GM18909 (cell line): ENCODE results near the gene RNF144B.
A peak's percentile ranks its signal among the peaks of the same experiment; 100 is the strongest.
"Not testable (repeated sequence)": the region's sequence is repeated elsewhere in the genome, so short reads cannot be mapped to it uniquely, and the experiment has no call there.

Source experiments
- ATAC-seq: cut with Tn5 transposase; IDR thresholded peaks from one replicate; pipeline ENCODE4 v1.9.1; 2021; ENCODE audit warnings: mild to moderate bottlenecking; ENCODE audit not compliant: unreplicated experiment, poor library complexity

Gene RNF144B

GRCh38 chr6:18387061-18387721, at the start of gene RNF144B:
TSS of gene RNF144B (plus strand) at chr6:18387350. CDS start at chr6:18399535, 12,185 bp downstream.
- ATAC-seq = peak; percentile 94

DNA sequence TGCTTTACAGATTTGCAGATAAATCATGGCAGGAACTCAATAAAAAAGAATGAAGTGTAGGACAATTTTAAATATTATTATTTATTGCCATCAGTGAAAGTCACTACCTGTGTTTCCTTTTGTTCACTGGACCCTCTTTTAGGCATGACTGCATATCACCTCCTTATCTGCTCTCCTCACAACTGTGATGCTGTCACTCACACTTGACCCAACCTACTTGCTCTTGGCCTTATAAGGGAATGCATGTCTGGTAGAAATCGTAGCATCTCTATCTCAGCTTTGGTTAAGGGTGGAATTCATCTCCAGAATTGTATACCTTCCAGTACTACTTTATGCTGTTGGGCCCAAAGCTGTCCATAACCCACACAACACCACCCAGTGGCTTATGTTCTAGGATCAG, 47.6 kb upstream of the RNF144B start:
- no peak for ATAC-seq

DNA sequence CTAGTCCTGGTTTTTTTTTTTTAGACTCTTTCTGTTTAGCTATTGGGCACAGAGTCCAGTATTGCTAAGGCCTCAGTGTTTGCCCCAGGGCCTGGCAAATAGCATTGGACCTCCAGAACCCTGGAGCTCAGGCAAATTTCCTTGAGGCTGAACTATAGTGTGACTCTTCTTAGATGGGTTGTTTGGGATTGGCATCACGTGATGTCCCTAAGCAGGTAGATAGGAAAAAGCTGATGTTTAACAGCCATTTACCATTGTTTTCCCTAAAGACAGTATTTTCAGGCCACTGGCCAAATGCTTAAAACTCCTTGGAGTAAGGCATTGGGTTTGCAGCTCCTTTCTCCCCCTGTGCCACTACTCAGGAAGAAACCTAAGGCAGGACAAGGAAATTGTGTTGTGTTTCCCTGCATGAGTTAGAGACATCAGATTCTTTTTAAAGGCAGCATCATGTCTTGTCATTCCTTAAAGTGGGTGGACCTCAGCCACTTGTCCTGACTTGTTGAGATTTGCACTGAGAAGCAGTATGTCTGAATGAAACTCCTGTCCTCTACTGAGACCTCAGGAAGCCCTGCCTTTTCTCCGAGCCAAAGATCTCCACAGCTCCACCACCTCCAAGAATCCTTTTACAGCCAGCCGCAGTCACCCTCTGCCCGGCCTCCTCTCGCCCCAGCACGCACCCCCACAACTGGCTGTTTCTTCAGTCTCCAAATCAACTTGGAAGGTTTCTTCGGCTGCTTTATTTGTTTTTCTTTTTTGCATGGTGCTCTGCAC, 46.2 kb upstream of the RNF144B start:
- no peak for ATAC-seq

- no peak for ATAC-seq
Observed at GRCh38 chr6:18342223-18342622, 44.9 kb upstream of the RNF144B start.

- no peak for ATAC-seq
Observed at GRCh38 chr6:18343741-18344140, 43.4 kb upstream of the RNF144B start.

- no peak for ATAC-seq
Observed at GRCh38 chr6:18347021-18347577, 40.1 kb upstream of the RNF144B start.

GRCh38 chr6:18347866-18348265, 39.3 kb upstream of the RNF144B start:
- no peak for ATAC-seq

- ATAC-seq = no peak
Observed at GRCh38 chr6:18349386-18349785, 37.8 kb upstream of the RNF144B start.

DNA sequence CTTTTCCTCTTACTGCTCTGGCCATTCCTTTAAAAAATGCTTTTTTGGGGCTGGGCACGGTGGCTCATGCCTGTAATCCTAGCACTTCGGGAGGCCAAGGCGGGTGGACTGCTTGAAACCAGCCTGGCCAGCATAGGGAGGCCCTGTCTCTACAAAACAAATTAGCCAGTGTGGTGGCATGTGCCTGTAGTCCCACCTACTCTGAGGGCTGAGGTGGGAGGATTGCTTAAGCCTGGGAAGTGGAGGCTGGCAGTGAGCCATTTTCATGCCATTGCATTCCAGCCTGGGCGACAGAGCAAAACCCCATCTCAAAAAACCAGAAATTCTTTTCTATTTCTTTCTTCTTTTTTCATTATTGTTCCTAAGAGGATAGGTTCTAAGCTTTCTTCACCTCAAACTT, 36.9 kb upstream of the RNF144B start:
- no peak for ATAC-seq

- no peak for ATAC-seq
Observed at GRCh38 chr6:18350712-18351111, 36.4 kb upstream of the RNF144B start.

GRCh38 chr6:18352001-18352400, 35.1 kb upstream of the RNF144B start:
- no peak for ATAC-seq

DNA sequence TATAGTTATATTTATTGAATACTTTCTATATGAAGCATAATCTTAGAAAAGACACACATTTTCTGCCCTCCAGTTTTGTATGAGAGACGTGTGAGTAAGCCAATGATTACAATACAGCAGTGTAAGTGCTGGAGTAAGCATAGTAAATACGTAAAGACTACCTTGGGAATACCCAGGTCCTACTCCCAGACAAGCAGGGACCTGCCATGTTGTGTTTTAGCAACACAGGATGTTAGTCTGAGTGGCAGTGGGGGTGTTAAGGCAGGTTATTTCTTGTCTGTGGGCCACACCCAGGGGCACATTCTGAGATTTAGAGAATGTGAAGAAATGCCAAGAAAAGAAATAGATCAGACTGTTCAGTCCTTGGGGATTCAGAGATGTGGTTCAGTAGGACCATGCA, 34.3 kb upstream of the RNF144B start:
- no peak for ATAC-seq

GRCh38 chr6:18353251-18353650, 33.9 kb upstream of the RNF144B start:
- no peak for ATAC-seq

GRCh38 chr6:18357546-18357945, 29.6 kb upstream of the RNF144B start:
- ATAC-seq = not testable (repeated sequence)

GRCh38 chr6:18359237-18359885, 27.8 kb upstream of the RNF144B start:
- peak; percentile 91 for ATAC-seq

DNA sequence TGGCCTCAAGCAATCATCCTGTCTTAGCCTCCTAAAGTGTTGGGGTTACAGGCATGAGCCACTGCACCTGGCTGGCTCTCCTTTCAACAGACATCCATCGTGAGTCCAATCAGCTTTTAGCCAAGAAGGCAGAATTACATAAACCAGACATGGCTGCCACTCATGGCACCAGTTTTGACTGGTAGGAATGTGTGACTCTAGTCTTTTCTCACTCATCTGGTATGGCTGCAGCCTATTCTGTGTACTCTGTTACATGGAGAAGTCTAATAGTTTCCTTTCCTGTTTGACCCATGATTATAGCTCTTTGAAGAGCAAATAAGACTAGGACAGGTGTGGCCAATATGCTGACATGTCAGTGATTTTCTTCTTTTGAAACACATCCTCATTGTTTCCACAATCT, 27.0 kb upstream of the RNF144B start:
- ATAC-seq = no peak

DNA sequence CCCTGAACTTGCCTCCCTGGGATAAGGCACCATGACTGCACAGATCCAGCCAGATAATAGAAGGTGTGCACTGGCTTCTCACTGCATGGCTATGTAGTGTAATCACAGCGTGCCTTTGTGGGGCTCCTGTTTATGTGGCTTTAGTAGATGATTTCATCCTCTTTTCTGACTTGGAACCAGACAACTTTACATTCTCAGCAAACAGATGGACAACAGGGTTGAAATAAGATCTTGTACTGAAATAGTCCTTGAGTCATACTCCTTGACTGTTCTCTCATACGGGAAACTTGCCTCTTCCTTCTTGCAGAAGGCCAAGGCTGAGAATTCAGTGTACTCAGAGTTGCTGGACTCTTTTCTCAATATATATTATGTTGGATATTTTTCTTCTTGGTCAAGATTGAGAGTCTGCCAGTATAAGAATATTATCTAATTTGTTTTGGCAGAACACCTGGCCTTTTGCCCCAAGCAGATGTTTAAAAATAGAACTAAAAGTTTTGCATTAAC, 25.0 kb upstream of the RNF144B start:
- ATAC-seq = no peak

- ATAC-seq = no peak
Observed at GRCh38 chr6:18363746-18364145, 23.4 kb upstream of the RNF144B start.

DNA sequence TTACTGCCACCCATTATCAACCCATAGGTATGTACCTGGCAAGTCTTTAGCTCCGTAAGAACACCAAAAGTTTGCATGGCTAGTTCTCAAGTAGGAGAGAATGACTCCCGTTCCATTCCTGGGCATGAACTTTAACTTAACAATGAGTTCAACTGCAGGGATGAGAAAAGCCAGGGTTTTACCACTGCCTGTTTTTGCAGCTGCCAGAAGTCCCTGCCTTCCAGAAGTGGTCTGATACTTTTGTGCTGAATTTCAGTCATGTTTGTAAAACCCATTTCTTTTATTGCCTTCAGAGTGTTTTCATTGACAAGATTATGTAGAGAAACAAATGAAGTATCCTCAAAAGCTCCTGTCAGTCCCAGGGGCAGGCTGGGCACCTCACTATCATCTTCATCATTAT, 22.6 kb upstream of the RNF144B start:
- ATAC-seq = not testable (repeated sequence)

DNA sequence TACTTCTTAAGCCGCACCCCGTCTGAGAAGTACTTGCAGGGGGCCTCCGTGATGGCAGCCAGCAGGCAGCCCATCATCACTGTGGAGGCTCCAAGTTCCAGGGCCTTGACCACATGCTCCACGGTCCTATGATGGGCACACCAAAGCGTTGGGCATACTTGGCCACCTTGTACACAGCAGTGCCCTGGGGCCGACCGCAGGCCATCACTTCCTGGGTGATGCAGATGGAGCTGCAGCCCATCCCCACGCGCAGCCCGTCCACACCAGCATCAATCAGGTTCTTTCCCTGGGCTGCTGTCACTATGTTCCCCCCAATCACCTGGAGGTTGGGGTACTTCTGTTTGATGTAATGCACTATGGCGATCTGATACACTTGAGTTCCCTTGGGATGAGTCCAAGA, 19.8 kb upstream of the RNF144B start:
- ATAC-seq = no peak
